Naive B cell (primary cell): Measurements from ENCODE around the gene MED13L. TPM values are rescaled to one million over a fixed set of nuclear protein-coding genes. Genes with fewer than 3 reads are reported as not detected.

ENCODE experiments used
- ATAC-seq, 2 donors: fragments of 150-1000 bp; cut with Tn5 transposase; 2 replicates each; pipeline ENCODE4 v1.10.0; 2021; ENCODE audit warnings: low read depth in 2 of 2, mild to moderate bottlenecking in 2 of 2, moderate library complexity in 2 of 2
- DNase-seq: peaks from one replicate; pipeline ENCODE4 v3.0.0; 2022
- H3K27ac Mint-ChIP-seq, 6 donors: one replicate each; pipeline ENCODE4 v1.8.0; 2020 to 2022; ENCODE audit warnings: mild to moderate bottlenecking in 6 of 6, mixed read lengths in 6 of 6, moderate library complexity in 5 of 6, inconsistent platforms in 2 of 6
- H3K27me3 Mint-ChIP-seq, 3 donors: one replicate each; pipeline ENCODE4 v1.8.0; 2021 to 2022; ENCODE audit warnings: mixed read lengths in 3 of 3, mild to moderate bottlenecking in 1 of 3
- H3K36me3 Mint-ChIP-seq, 2 donors: one replicate each; pipeline ENCODE4 v1.8.0; 2020 to 2022; ENCODE audit warnings: mixed read lengths in 2 of 2, inconsistent platforms in 1 of 2, mild to moderate bottlenecking in 1 of 2
- H3K4me1 Mint-ChIP-seq, 3 donors: one replicate each; pipeline ENCODE4 v1.8.0; 2020 to 2022; ENCODE audit warnings: mixed read lengths in 3 of 3, inconsistent platforms in 1 of 3, mild to moderate bottlenecking in 1 of 3, moderate library complexity in 1 of 3
- H3K4me3 Mint-ChIP-seq, 8 donors: one replicate each; pipeline ENCODE4 v1.8.0; 2020 to 2022; ENCODE audit warnings: mild to moderate bottlenecking in 8 of 8, mixed read lengths in 8 of 8, moderate library complexity in 8 of 8, inconsistent platforms in 2 of 8
- H3K9me3 Mint-ChIP-seq, 7 donors: one replicate each; pipeline ENCODE4 v1.8.0; 2020 to 2022; ENCODE audit warnings: mixed read lengths in 7 of 7, mild to moderate bottlenecking in 5 of 7, inconsistent platforms in 2 of 7, moderate library complexity in 1 of 7
- polyA plus RNA-seq, 6 donors: library from polyadenylated mRNA; unstranded; fragments of 300-500 nt; fragmentation: Illumina TruSeq; gene quantifications; one replicate each; pipeline ENCODE4 v1.2.3, GENCODE V29; 2021; ENCODE audit warnings: low read depth in 6 of 6

The MED13L gene
- polyA plus RNA-seq, 6 donors from 2014 or later: 12.5 to 19.2 (median 16.2) TPM

GRCh38 chr12:116152268-116152667, 125.2 kb downstream of the MED13L start:
- ATAC-seq (peak; percentile 50 to 76), DNase-seq (no peak)
- Mint-ChIP-seq H3K9me3 (no peaks in the 10 kb centered on the region), H3K36me3 (no peaks in the 10 kb centered on the region), H3K27me3 (no peaks in the 10 kb centered on the region), H3K27ac (peak overlapping the region in 1 of 6 donors; percentile 17), H3K4me3 (no peak overlapping the region), H3K4me1 (peaks cover 36 to 64% (median 61%) of the 10 kb centered on the region in 3 donors)

GRCh38 chr12:116150452-116150851, 127.0 kb downstream of the MED13L start:
- ATAC-seq: no peak
- no peaks in the 10 kb centered on the region for H3K36me3 Mint-ChIP-seq

GRCh38 chr12:116150001-116150400, 127.5 kb downstream of the MED13L start:
- no peaks in the 10 kb centered on the region for H3K27me3 Mint-ChIP-seq
- no peaks in the 10 kb centered on the region for H3K9me3 Mint-ChIP-seq
- peaks cover 38 to 60% (median 50%) of the 10 kb centered on the region in 3 donors for H3K4me1 Mint-ChIP-seq
- peak overlapping the region in 2 of 6 donors; percentile 1 to 34 for H3K27ac Mint-ChIP-seq
- ATAC-seq (no peak), DNase-seq (no peak)
- no peaks in the 10 kb centered on the region for H3K36me3 Mint-ChIP-seq
- H3K4me3 Mint-ChIP-seq: no peak overlapping the region

More at GRCh38 chr12:116150452-116150851, 127.0 kb downstream of the MED13L start:
- Mint-ChIP-seq H3K9me3 (no peaks in the 10 kb centered on the region), H3K27ac (peak overlapping the region in 2 of 6 donors; percentile 6 to 27), H3K4me3 (peak overlapping the region in 1 of 8 donors; percentile 6), H3K4me1 (peaks cover 35 to 55% (median 52%) of the 10 kb centered on the region in 3 donors), H3K27me3 (no peaks in the 10 kb centered on the region)
- DNase-seq: no peak

- Mint-ChIP-seq H3K9me3 (no peaks in the 10 kb centered on the region), H3K4me1 (peaks cover 46 to 68% (median 56%) of the 10 kb centered on the region in 3 donors), H3K36me3 (no peaks in the 10 kb centered on the region), H3K4me3 (peak overlapping the region in 5 of 8 donors; percentile 6 to 45 (median 37)), H3K27ac (peak overlapping the region in 3 of 6 donors; percentile 1 to 28 (median 13)), H3K27me3 (no peaks in the 10 kb centered on the region)
- peak; percentile 64 to 70 for ATAC-seq
- DNase-seq: no peak
These were observed 128.6 kb downstream of the MED13L start for GRCh38 chr12:116148844-116149243.

- DNase-seq (no peak), ATAC-seq (no peak)
- H3K36me3 Mint-ChIP-seq: no peaks in the 10 kb centered on the region
- no peak overlapping the region for H3K4me3 Mint-ChIP-seq
- no peaks in the 10 kb centered on the region for H3K27me3 Mint-ChIP-seq
- peak overlapping the region in 1 of 6 donors; percentile 13 for H3K27ac Mint-ChIP-seq
- H3K9me3 Mint-ChIP-seq: no peaks in the 10 kb centered on the region
- H3K4me1 Mint-ChIP-seq: peaks cover 48 to 69% (median 63%) of the 10 kb centered on the region in 3 donors
These were observed 131.1 kb downstream of the MED13L start for GRCh38 chr12:116146386-116146785.

- no peak for ATAC-seq
- no peaks in the 10 kb centered on the region for H3K27me3 Mint-ChIP-seq
- H3K36me3 Mint-ChIP-seq: no peaks in the 10 kb centered on the region
- H3K9me3 Mint-ChIP-seq: no peaks in the 10 kb centered on the region
- H3K4me3 Mint-ChIP-seq: no peak overlapping the region
- DNase-seq: no peak
- no peak overlapping the region for H3K27ac Mint-ChIP-seq
- H3K4me1 Mint-ChIP-seq: peaks cover 49 to 60% (median 56%) of the 10 kb centered on the region in 3 donors
These were observed 132.0 kb downstream of the MED13L start for GRCh38 chr12:116145451-116145850.

- Mint-ChIP-seq H3K27ac (peak overlapping the region in 4 of 6 donors; percentile 48 to 91 (median 78)), H3K9me3 (no peaks in the 10 kb centered on the region), H3K4me1 (peaks cover 51 to 55% (median 53%) of the 10 kb centered on the region in 3 donors), H3K36me3 (no peaks in the 10 kb centered on the region), H3K4me3 (peak overlapping the region in 3 of 8 donors; percentile 6 to 49 (median 34)), H3K27me3 (no peaks in the 10 kb centered on the region)
- no peak for DNase-seq
- ATAC-seq: no peak
These were observed 133.1 kb downstream of the MED13L start for GRCh38 chr12:116144384-116144783.

GRCh38 chr12:116143909-116144308, 133.6 kb downstream of the MED13L start:
- Mint-ChIP-seq H3K4me1 (peaks cover 48 to 51% (median 48%) of the 10 kb centered on the region in 3 donors), H3K9me3 (no peaks in the 10 kb centered on the region), H3K36me3 (no peaks in the 10 kb centered on the region), H3K27me3 (no peaks in the 10 kb centered on the region), H3K27ac (peak overlapping the region; percentile 14 to 91 (median 62)), H3K4me3 (peak overlapping the region in 5 of 8 donors; percentile 33 to 68 (median 49))
- DNase-seq: no peak
- ATAC-seq: peak in 1 of 2 donors; percentile 20

GRCh38 chr12:116142936-116143898, 134.3 kb downstream of the MED13L start:
- peak; percentile 37 to 49 for ATAC-seq

GRCh38 chr12:116141833-116142162, 135.7 kb downstream of the MED13L start:
- peak overlapping the region in 2 of 8 donors; percentile 2 to 26 for H3K4me3 Mint-ChIP-seq
- H3K4me1 Mint-ChIP-seq: peaks cover 50 to 63% (median 51%) of the 10 kb centered on the region in 3 donors
- H3K27me3 Mint-ChIP-seq: no peaks in the 10 kb centered on the region
- H3K9me3 Mint-ChIP-seq: no peaks in the 10 kb centered on the region
- H3K36me3 Mint-ChIP-seq: no peaks in the 10 kb centered on the region
- peak overlapping the region in 4 of 6 donors; percentile 10 to 86 (median 68) for H3K27ac Mint-ChIP-seq
- DNase-seq (no peak), ATAC-seq (no peak)

More at GRCh38 chr12:116142936-116143898, 134.3 kb downstream of the MED13L start:
- Mint-ChIP-seq H3K36me3 (no peaks in the 10 kb centered on the region), H3K27me3 (no peaks in the 10 kb centered on the region), H3K27ac (peak overlapping the region in 5 of 6 donors; percentile 48 to 89 (median 69)), H3K4me1 (peaks cover 44 to 54% (median 44%) of the 10 kb centered on the region in 3 donors), H3K9me3 (no peaks in the 10 kb centered on the region), H3K4me3 (peak overlapping the region in 7 of 8 donors; percentile 33 to 78 (median 68))
- DNase-seq: no peak

- DNase-seq (no peak), ATAC-seq (peak in 1 of 2 donors; percentile 39)
- no peaks in the 10 kb centered on the region for H3K27me3 Mint-ChIP-seq
- no peaks in the 10 kb centered on the region for H3K9me3 Mint-ChIP-seq
- no peaks in the 10 kb centered on the region for H3K36me3 Mint-ChIP-seq
- peaks cover 52 to 65% (median 54%) of the 10 kb centered on the region in 3 donors for H3K4me1 Mint-ChIP-seq
- H3K4me3 Mint-ChIP-seq: peak overlapping the region in 1 of 8 donors; percentile 26
- peak overlapping the region in 4 of 6 donors; percentile 10 to 86 (median 82) for H3K27ac Mint-ChIP-seq
These were observed 136.2 kb downstream of the MED13L start for GRCh38 chr12:116141110-116141832.

- DNase-seq: no peak
These were observed 137.0 kb downstream of the MED13L start for GRCh38 chr12:116140529-116140928.

GRCh38 chr12:116138781-116139180, 138.7 kb downstream of the MED13L start:
- Mint-ChIP-seq H3K27me3 (no peaks in the 10 kb centered on the region), H3K4me1 (peaks cover 56 to 64% (median 56%) of the 10 kb centered on the region in 3 donors), H3K9me3 (no peaks in the 10 kb centered on the region), H3K36me3 (no peaks in the 10 kb centered on the region), H3K4me3 (no peak overlapping the region), H3K27ac (peak overlapping the region in 2 of 6 donors; percentile 12 to 18)
- DNase-seq (no peak), ATAC-seq (no peak)

More at GRCh38 chr12:116140529-116140928, 137.0 kb downstream of the MED13L start:
- Mint-ChIP-seq H3K9me3 (no peaks in the 10 kb centered on the region), H3K4me3 (no peak overlapping the region), H3K27ac (peak overlapping the region in 2 of 6 donors; percentile 7 to 75), H3K4me1 (peaks cover 57 to 68% (median 59%) of the 10 kb centered on the region in 3 donors), H3K27me3 (no peaks in the 10 kb centered on the region), H3K36me3 (no peaks in the 10 kb centered on the region)
- ATAC-seq: no peak
